Measurements from ENCODE around the gene CYFIP1. TPM values are rescaled to one million over a fixed set of nuclear protein-coding genes. Genes with fewer than 3 reads are reported as not detected.

Gene CYFIP1
- total RNA-seq, 1 donor from 2014 or later, result 104 TPM

GRCh38 chr15:22979238-22980188 is 655 bp downstream of the CYFIP1 start:
- no peak for DNase-seq (ENCODE audit: low read depth)
- TF ChIP-seq CTCF (conservative IDR thresholded peaks at IDR 0.05; ENCODE audit: low read depth, low read length), result no peak
- peak overlapping the region; percentile 97 for H3K4me3 ChIP-seq (ENCODE audit: low read depth, low read length)

- no peak for TF ChIP-seq CTCF (conservative IDR thresholded peaks at IDR 0.05; ENCODE audit: low read depth, low read length)
- H3K4me3 ChIP-seq (ENCODE audit: low read depth, low read length), result peak overlapping the region; percentile 97
- no peak for DNase-seq (ENCODE audit: low read depth)
Measured at GRCh38 chr15:22978691-22979237, 1.4 kb downstream of the CYFIP1 start.

- H3K4me3 ChIP-seq (ENCODE audit: low read depth, low read length), result no peak overlapping the region
- DNase-seq (ENCODE audit: low read depth), result no peak
- TF ChIP-seq CTCF (conservative IDR thresholded peaks at IDR 0.05; ENCODE audit: low read depth, low read length), result no peak
Measured at GRCh38 chr15:22974745-22975144, 5.4 kb downstream of the CYFIP1 start.

- no peak overlapping the region for H3K4me3 ChIP-seq (ENCODE audit: low read depth, low read length)
- no peak for TF ChIP-seq CTCF (conservative IDR thresholded peaks at IDR 0.05; ENCODE audit: low read depth, low read length)
- no peak for DNase-seq (ENCODE audit: low read depth)
Measured at GRCh38 chr15:22973987-22974386, 6.2 kb downstream of the CYFIP1 start.

- H3K4me3 ChIP-seq (ENCODE audit: low read depth, low read length), result no peak overlapping the region
- TF ChIP-seq CTCF (conservative IDR thresholded peaks at IDR 0.05; ENCODE audit: low read depth, low read length), result no peak
- DNase-seq (ENCODE audit: low read depth), result no peak
Measured at GRCh38 chr15:22973286-22973685, 6.9 kb downstream of the CYFIP1 start.

GRCh38 chr15:22969489-22969888 is 10.7 kb downstream of the CYFIP1 start:
- H3K4me3 ChIP-seq (ENCODE audit: low read depth, low read length), result no peak overlapping the region
- no peak for DNase-seq (ENCODE audit: low read depth)
- TF ChIP-seq CTCF (conservative IDR thresholded peaks at IDR 0.05; ENCODE audit: low read depth, low read length), result no peak

Measured in epithelial cell of proximal tubule (primary cell).